ENCODE results near the gene CHIA. TPM values are rescaled to one million over a fixed set of nuclear protein-coding genes. Genes with fewer than 3 reads are reported as not detected.

The CHIA gene
- not detected for polyA plus RNA-seq (2013, experiment 1 of 2; ENCODE audit: insufficient read length)
- polyA plus RNA-seq (2013, experiment 2 of 2; ENCODE audit: insufficient read length): not detected

DNA sequence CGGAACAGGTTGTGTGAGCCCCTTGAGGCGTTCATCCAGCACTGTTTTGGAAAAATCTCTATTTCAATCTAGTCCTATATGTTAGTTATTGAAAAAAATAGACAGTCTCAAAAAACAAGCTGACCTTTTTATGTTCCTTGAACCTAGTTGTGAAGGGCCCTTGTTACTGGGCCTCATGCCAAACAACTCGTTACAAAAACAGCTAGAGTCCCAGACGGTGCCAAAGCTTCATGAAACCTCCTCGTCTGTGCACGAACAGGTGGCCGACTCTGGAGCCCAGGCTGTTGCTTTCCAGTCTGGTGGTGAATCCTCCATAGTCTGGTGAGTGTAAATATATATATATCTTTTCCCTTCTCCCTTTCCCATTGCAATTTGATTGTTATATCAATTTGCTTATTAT, at the start of gene CHIA:
CHIA (plus strand) TSS at position 222 of the 400 bp plus-strand sequence. CDS start 19,617 bp downstream, outside the sequence.
- DNase-seq: no peak

- DNase-seq: no peak
Observed at GRCh38 chr1:111241797-111242196, 48.9 kb upstream of the CHIA start.

GRCh38 chr1:111242805-111243523, 47.7 kb upstream of the CHIA start:
- no peak for DNase-seq

DNA sequence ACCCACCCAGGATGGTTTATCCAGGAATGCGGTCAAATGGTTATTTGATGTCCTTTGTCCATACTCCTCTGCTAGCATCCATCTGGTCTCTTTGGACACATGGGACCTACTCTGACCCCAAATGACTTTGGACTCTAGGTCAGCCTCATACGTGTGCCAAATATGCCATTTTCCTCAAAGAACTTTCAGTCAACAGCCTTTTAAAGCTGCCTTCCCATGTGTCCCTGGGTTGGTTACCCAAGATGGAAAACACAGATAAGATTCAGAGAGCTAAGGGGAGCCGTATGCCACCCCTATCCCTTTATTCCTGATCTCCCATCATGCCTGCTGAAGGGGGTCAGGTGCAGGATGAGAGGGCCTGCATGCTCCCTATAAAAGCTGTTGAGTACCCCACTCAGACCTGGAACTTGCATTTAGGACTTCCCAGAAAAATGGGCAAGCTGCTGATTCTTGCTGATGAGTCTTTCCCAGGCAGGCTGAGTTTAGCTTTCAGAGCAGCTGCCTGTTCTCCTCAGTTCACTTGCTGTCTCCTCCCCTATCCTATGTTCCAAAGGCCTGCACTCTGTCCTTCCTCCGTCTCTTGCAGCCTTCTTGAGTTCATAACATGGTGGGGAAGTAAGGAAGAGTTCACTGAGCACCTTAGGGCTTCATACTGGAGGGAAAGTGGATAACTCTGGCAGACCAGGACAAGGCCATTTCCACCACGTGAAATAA, 43.4 kb upstream of the CHIA start:
- no peak for DNase-seq

- no peak for DNase-seq
Observed at GRCh38 chr1:111249960-111250359, 40.7 kb upstream of the CHIA start.

- no peak for DNase-seq
Observed at GRCh38 chr1:111251570-111251969, 39.1 kb upstream of the CHIA start.

DNA sequence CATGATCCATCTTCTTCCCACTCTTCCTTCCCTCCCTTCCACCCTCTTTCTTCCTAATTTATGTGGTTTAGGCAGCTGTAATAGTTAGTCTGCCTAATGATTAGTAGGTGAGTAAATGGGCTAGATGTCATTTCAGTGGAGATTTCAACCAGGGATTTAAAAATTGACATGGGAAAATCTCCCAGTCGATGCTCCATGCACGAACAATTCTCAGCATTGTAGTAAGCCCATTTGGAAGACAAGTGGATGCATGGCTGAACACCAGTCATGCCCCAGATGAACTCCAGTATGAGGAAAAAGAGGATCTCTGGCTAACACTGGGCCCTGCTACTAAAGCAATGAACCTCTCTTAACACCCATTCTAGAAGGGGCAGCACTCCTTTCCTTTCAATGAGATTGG, 37.9 kb upstream of the CHIA start:
- DNase-seq: no peak

DNA sequence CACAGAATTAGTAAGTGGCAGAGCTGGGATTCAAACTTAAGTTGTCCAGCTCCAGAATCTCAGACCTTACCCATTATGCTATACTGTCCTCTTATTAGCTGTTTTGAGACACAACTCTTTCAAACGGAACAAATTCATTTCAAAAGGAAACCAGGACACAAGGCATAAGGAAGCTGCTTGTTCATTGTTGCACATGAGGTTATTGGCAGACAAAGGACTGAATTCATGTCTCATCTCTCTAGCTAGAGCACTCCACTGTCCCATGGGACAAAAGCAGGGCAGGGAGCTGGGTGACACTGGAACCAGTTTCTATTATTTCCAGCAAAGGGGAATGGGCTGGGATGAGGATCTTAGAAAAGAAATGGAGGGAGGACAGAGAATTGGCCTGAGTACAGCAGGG, 36.8 kb upstream of the CHIA start:
- no peak for DNase-seq

DNA sequence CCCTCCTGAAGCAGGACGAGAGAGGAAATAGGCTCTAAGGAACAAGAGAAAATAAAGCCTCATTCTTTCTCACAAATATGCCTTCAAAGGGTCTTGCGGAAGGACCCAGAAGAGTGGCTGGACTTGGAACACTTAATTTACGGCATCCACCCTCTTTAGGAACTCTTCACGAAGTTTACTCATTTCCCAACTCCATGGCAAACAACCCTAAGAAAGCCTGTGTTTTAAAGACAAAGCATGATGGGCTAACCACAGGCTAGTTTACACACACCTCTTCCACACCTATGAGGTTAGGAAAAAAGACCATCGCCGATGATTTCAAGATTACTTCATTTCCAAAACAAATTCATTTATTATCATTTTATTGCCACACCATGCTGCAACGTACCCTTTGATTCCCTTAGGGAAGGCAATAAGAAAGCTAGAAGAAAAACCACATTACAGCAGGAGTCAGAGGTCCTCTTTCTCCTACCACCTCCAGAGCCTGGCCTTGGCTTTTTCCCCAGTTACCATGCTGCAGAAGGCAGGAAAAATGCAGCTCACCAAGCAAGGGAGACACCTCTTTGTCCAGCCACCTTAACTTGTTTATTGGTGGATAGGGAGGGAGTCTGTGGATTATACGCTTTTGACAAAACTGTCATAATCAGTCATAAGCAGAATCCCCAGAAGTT, 33.5 kb upstream of the CHIA start:
- DNase-seq: no peak

DNA sequence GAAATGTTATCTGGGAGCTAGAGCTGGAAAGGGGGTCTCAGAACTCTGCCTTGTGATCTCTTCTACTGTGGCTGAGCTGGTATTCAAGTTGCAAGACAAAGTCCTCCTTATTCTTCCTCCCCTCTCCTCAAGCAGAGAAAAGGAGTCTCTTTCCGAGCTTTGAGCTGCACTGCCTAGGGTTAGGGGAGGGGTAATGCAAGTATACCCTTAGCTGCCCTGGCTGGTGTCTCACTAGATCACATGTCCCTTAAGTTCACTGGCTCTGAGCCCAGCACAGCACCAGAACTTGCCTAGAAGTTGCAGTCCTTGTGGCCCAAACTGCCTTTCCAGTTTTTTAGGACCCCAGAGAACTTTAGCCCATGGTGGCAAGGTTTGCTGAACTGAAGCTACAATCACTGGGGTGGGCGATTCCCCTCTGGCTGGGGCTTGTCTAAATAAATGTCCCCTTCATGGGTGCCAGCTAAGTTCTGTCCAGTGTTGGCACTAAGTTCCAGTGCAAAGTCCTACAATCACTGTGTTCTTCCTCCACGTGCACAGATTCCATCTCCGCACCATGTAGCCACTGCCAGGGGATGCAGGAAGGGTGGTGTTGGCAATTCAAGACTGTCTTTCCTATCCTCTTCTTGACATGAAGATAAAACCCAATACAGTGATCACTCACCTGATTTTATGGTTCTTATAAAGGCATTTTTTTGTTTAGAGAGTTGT, 22.7 kb upstream of the CHIA start:
- no peak for DNase-seq

DNA sequence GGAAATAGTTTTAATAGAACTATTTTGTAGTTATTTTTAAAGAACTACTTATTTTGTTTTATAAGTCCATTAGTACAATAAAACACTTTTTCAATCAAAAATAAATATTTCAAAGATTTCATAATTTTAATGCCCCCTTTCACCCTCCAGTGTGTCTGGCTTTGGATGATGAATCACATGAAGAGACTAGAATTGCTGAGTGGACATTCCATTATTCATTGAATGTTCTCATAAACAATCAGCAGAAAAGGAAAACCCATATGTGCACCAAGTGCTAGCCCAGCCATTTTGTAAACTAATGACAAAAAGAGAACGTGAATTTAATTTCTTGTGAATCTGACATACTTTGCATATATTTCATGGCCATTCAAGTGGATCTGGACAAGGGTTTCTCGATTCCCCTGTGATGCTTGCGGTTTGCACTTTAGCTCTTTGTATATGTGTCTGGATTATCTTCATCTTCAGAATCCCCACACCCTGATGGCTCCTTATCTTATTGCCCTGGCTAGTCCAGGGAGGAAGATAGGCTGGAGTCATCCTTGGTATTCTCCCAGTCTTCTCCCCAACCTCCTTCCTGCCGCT, 20.7 kb upstream of the CHIA start:
- DNase-seq: no peak

DNA sequence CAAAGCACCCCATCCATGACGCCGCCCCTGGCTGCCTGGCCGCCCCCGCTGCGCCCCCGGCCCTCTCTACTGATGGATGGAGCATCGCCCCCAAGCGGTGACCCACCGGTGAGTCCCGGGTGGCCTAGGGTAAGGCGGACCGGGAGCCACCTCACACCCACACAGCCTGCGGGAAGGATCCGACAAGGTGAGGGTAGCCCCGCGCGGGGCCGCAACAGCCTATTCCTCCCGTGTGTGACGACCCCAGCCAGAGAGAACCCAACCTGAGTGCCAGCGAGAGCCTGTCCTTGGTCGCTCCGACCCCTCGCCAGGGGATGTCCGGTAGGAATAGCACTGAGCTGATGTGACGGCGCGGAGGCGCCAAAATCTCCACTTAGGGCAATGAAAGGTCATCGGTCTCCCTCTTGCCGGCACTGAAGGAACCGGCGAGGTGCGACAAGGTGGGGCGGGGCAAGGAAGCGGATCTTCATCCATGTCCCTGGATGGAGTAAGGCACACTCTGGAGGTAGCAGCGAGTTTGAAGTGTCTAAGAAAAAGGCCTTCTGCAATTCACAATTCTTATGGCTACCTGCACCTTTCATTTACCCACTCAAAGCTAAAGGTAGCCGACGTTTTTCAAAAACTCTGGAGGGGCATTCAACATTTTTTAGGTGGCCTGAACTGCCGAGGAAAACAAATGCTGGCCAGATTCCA, 19.7 kb upstream of the CHIA start:
- DNase-seq: no peak

GRCh38 chr1:111271464-111271801, 19.2 kb upstream of the CHIA start:
- DNase-seq: no peak

GRCh38 chr1:111272081-111272480, 18.6 kb upstream of the CHIA start:
- no peak for DNase-seq

DNA sequence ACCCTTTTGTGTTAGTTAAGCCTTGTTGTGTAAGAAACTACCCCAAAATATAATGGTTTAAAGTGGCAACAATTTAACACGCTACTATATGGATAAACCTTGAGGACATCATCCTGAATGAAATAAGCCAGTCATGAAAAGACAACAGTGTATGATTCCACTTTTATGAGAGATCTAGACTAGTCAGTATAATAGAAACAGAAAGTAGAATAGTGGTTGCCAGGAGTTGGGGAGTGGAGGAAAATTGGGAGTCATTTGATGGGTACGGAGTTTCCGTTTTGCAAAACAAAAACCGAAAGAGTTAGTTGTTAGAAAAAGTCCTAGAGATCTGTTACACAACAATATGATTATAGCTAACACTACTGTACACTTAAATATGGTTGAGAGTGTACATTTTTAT, 16.0 kb upstream of the CHIA start:
- no peak for DNase-seq

DNA sequence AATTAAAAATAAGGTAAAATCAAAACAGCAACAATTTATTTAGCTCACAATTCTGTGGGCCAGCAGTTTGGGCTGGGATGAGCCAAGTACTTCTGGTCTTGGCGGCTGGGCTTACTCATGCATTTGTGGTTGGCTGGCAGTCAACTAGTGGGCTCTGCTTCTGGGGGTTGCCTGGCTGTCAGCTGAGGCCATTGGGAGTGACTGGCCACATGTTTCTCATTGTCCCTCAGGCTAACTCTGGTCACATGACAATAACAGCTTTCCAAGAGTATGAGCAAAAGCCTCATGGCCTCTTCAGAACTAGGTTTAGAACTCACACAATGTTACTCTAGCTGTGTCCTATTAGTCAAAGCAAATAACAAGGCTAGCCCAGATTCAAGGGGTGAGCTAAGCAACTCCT, 15.6 kb upstream of the CHIA start:
- DNase-seq: peak; percentile 53

- DNase-seq: no peak
Observed at GRCh38 chr1:111275780-111276433, 14.7 kb upstream of the CHIA start.

GRCh38 chr1:111279144-111279543, 11.5 kb upstream of the CHIA start:
- no peak for DNase-seq

GRCh38 chr1:111280267-111280666, 10.4 kb upstream of the CHIA start:
- DNase-seq: no peak

GRCh38 chr1:111281411-111281810, 9.2 kb upstream of the CHIA start:
- no peak for DNase-seq

DNA sequence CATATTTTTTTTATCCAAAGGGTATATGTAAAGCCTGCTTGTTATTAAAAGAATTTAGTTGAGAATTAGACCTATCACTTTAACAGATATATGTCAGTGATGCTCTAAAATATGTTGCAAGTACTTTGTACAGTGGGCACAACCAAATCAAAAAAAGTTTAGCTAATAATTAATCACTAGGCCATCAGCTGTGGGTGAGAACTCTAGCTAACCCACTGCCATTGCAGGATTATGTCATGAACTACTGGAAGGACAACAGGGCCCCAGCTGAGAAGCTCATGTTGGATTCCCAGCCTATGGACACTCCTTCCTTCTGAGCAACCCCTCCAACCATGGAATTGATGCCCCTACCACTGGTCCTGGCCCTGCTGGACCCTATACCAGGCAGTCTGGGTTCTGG, 6.8 kb upstream of the CHIA start:
- no peak for DNase-seq

GRCh38 chr1:111285879-111286278, 4.8 kb upstream of the CHIA start:
- no peak for DNase-seq
